Fibroblast of lung (primary cell): ENCODE measurements around the gene TDRD9.

Experiments
- EZH2 ChIP-seq: IDR thresholded peaks from 2 replicates; pipeline ENCODE4 v1.5.1; 2012; ENCODE audit warnings: low read length, control low read depth, mild to moderate bottlenecking; ENCODE audit errors: missing control alignments
- TF ChIP-seq, protein P1 (sequence below), 2 donors: IDR thresholded peaks in 1 of 2; conservative IDR thresholded peaks in 1 of 2; 1 replicate in 1 of 2; 2 replicates in 1 of 2; pipeline ENCODE4 v1.5.1; 2011 to 2012; ENCODE audit warnings: low read length in 2 of 2, control low read depth in 1 of 2, inconsistent platforms in 1 of 2, low read depth in 1 of 2, mild to moderate bottlenecking in 1 of 2

DNA sequence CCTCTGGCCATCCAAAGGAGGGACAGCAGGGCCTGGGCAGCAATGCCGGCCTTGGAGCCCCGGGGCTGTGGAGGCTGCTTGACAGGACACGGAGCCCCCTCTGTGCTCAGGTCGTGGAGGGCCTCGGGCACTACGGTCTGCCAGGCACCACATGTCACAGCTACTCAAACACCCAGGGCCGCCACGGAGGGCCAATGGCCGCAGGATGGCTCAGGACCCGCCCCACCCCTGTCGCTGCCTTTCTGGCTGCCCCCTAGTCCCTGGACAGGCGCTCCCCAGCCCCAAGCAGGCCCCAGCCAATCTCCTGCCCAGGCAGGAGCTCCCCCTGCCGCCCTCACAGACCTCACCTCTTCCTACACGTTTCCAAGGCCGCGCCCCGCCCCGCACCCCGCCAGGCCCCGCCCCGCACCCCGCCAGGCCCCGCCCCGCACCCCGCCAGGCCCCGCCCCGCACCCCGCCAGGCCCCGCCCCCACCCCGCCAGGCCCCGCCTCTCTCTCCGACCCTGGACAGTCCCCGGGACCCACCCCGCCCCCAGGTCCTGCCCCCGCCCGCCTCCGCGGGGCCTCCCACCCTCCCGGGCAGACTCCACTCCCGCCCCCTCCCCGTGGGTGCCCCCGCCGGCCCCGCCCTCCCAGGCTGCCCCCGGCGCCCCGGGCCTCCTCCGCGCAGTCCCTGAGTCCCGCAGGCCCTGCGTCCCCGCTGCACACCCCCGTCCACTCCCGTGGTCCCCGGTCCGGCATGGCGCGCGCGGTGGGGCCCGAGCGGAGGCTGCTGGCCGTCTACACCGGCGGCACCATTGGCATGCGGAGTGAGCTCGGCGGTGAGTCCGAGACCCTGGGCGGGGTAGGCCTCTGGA, 157.0 kb downstream of the TDRD9 start, which contains the start of gene ASPG:
- TF ChIP-seq, protein P1, sequence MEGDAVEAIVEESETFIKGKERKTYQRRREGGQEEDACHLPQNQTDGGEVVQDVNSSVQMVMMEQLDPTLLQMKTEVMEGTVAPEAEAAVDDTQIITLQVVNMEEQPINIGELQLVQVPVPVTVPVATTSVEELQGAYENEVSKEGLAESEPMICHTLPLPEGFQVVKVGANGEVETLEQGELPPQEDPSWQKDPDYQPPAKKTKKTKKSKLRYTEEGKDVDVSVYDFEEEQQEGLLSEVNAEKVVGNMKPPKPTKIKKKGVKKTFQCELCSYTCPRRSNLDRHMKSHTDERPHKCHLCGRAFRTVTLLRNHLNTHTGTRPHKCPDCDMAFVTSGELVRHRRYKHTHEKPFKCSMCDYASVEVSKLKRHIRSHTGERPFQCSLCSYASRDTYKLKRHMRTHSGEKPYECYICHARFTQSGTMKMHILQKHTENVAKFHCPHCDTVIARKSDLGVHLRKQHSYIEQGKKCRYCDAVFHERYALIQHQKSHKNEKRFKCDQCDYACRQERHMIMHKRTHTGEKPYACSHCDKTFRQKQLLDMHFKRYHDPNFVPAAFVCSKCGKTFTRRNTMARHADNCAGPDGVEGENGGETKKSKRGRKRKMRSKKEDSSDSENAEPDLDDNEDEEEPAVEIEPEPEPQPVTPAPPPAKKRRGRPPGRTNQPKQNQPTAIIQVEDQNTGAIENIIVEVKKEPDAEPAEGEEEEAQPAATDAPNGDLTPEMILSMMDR (conservative IDR thresholded peaks at IDR 0.05 in 1 of 2, IDR thresholded peaks at IDR 0.05 in 1 of 2; ENCODE audit: low read depth in 1 of 2, low read length in 2 of 2), result no peak
- TF ChIP-seq EZH2, result no peak
